NCI-H69 (cell line): Measurements from ENCODE around the gene SLC17A9.
A peak's percentile ranks its signal among the peaks of the same experiment; 100 is the strongest.

ENCODE experiments used
- DNase-seq: peaks from one replicate; lab custom pipeline; 2025; lab: John Stamatoyannopoulos, UW

The SLC17A9 gene

GRCh38 chr20:62969179-62969760, 16.8 kb downstream of the SLC17A9 start:
- DNase-seq = peak; percentile 39

GRCh38 chr20:62969939-62970306, 17.4 kb downstream of the SLC17A9 start:
- DNase-seq = no peak

GRCh38 chr20:62970307-62971210, 18.1 kb downstream of the SLC17A9 start:
- no peak for DNase-seq

GRCh38 chr20:62971211-62971949, 18.9 kb downstream of the SLC17A9 start:
- no peak for DNase-seq

- DNase-seq = peak; percentile 80
These were observed 19.7 kb downstream of the SLC17A9 start for GRCh38 chr20:62971950-62972844.

GRCh38 chr20:62972845-62973745, 20.6 kb downstream of the SLC17A9 start:
- no peak for DNase-seq

GRCh38 chr20:62975251-62975760, 22.8 kb downstream of the SLC17A9 start:
- DNase-seq = no peak

GRCh38 chr20:62975812-62976508, 23.5 kb downstream of the SLC17A9 start:
- DNase-seq = no peak

GRCh38 chr20:62976886-62977285, 24.4 kb downstream of the SLC17A9 start:
- DNase-seq = no peak

GRCh38 chr20:62977613-62978560, 25.4 kb downstream of the SLC17A9 start:
- DNase-seq = peak; percentile 86

GRCh38 chr20:62978561-62978943, 26.0 kb downstream of the SLC17A9 start:
- no peak for DNase-seq

GRCh38 chr20:62979310-62979709, 26.8 kb downstream of the SLC17A9 start:
- no peak for DNase-seq

- DNase-seq = peak; percentile 69
These were observed 27.4 kb downstream of the SLC17A9 start for GRCh38 chr20:62979876-62980373.

GRCh38 chr20:62980380-62980960, 28.0 kb downstream of the SLC17A9 start:
- DNase-seq = peak; percentile 84

- peak; percentile 85 for DNase-seq
These were observed 28.5 kb downstream of the SLC17A9 start for GRCh38 chr20:62980970-62981369.

GRCh38 chr20:62982124-62983075, 29.9 kb downstream of the SLC17A9 start:
- DNase-seq = no peak

GRCh38 chr20:62983210-62983609, 30.7 kb downstream of the SLC17A9 start:
- DNase-seq = no peak
